Progenitor cell of endocrine pancreas (in vitro differentiated cells): Measurements from ENCODE around the gene UBL4A. TPM values are rescaled to one million over a fixed set of nuclear protein-coding genes. Genes with fewer than 3 reads are reported as not detected.

Experiments used
- DNase-seq: peaks from one replicate; pipeline ENCODE4 v3.0.0; 2021; ENCODE audit warnings: low spot score; ENCODE audit not compliant: unreplicated experiment
- H3K27ac Mint-ChIP-seq: 2 replicates; pipeline ENCODE4 v1.8.0; 2021; ENCODE audit warnings: mild to moderate bottlenecking, moderate library complexity, mixed read lengths
- H3K27me3 Mint-ChIP-seq: 2 replicates; pipeline ENCODE4 v1.8.0; 2021; ENCODE audit warnings: mixed read lengths
- H3K36me3 Mint-ChIP-seq: 2 replicates; pipeline ENCODE4 v1.8.0; 2022; ENCODE audit warnings: mixed read lengths; ENCODE audit not compliant: insufficient read depth
- H3K4me1 Mint-ChIP-seq: 2 replicates; pipeline ENCODE4 v1.8.0; 2021; ENCODE audit warnings: low read depth, mixed read lengths
- H3K4me3 Mint-ChIP-seq: 2 replicates; pipeline ENCODE4 v1.8.0; 2021; ENCODE audit warnings: low read depth, mild to moderate bottlenecking, moderate library complexity, mixed read lengths
- H3K9me3 Mint-ChIP-seq: 2 replicates; pipeline ENCODE4 v1.8.0; 2021; ENCODE audit warnings: low read depth, mixed read lengths
- total RNA-seq: library from RNA; stranded (reverse); gene quantifications from 2 replicates; pipeline ENCODE4 v1.2.1, GENCODE V29; 2021
- TF ChIP-seq, protein P1 (sequence below): fragments of 200-600 bp; sonication (generic); IDR thresholded peaks from one replicate; pipeline ENCODE4 v1.5.0; 2021; ENCODE audit warnings: antibody characterized with exemption, mild to moderate bottlenecking; ENCODE audit not compliant: unreplicated experiment

UBL4A gene
- total RNA-seq, 1 donor from 2014 or later: 20.0 TPM

- DNase-seq: no peak
- no peaks in the 10 kb centered on the region for H3K27me3 Mint-ChIP-seq
- no peak overlapping the region for H3K4me3 Mint-ChIP-seq
- no peak overlapping the region for H3K27ac Mint-ChIP-seq
- TF ChIP-seq, protein P1, sequence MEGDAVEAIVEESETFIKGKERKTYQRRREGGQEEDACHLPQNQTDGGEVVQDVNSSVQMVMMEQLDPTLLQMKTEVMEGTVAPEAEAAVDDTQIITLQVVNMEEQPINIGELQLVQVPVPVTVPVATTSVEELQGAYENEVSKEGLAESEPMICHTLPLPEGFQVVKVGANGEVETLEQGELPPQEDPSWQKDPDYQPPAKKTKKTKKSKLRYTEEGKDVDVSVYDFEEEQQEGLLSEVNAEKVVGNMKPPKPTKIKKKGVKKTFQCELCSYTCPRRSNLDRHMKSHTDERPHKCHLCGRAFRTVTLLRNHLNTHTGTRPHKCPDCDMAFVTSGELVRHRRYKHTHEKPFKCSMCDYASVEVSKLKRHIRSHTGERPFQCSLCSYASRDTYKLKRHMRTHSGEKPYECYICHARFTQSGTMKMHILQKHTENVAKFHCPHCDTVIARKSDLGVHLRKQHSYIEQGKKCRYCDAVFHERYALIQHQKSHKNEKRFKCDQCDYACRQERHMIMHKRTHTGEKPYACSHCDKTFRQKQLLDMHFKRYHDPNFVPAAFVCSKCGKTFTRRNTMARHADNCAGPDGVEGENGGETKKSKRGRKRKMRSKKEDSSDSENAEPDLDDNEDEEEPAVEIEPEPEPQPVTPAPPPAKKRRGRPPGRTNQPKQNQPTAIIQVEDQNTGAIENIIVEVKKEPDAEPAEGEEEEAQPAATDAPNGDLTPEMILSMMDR: no peak
- H3K36me3 Mint-ChIP-seq: peaks cover 6% of the 10 kb centered on the region
- H3K4me1 Mint-ChIP-seq: no peaks in the 10 kb centered on the region
- no peaks in the 10 kb centered on the region for H3K9me3 Mint-ChIP-seq
Observed at GRCh38 chrX:154472685-154473632, 13.5 kb downstream of the UBL4A start.

DNA sequence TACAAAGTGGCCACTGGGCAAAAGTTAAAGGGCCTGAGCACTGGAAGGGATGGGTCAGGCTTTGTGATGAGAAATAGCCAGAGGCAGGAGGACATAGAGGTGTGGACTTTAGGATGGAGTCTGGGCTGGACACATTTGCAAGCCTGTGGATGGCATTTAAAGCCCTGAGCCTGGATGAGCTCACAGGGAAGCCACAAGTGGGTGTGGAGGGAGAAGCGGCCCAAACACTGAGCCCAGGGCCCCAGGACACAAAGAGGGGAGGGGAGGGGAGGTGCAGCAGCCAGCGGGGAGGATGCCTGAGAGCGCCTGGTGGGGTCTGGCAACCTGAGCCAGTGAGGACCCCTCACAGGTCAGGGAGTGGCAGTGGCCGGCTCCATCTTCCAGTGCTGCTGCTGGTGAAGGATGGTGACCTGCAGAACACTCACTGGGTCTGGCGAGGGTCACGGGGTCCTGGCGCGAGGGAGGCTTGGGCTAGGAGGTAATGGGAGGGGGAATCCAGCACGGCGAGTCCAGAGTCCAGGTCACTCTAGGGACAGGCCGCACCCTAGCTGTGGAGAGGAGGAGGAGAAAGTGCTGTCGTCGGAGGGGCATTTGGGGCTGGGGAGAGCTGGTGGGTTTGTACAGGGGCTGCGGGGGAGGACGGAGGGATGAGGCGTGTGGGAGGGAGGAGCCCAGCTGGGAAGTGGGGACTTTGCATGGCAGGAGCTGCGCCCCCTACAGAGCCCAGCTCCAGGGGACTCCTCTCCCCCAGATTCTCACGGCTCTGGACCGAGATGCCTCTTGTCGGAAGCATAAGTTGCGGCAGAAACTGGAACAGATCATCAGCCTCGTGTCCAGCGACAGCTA is 14.4 kb downstream of the UBL4A start:
- no peaks in the 10 kb centered on the region for H3K4me1 Mint-ChIP-seq
- H3K9me3 Mint-ChIP-seq: no peaks in the 10 kb centered on the region
- TF ChIP-seq, protein P1: no peak
- H3K36me3 Mint-ChIP-seq: peaks cover 6% of the 10 kb centered on the region
- H3K27me3 Mint-ChIP-seq: no peaks in the 10 kb centered on the region
- H3K4me3 Mint-ChIP-seq: no peak overlapping the region
- no peak for DNase-seq
- no peak overlapping the region for H3K27ac Mint-ChIP-seq

- Mint-ChIP-seq H3K9me3 (no peaks in the 10 kb centered on the region), H3K4me1 (no peaks in the 10 kb centered on the region), H3K27ac (no peak overlapping the region), H3K27me3 (no peaks in the 10 kb centered on the region), H3K36me3 (peaks cover 6% of the 10 kb centered on the region), H3K4me3 (no peak overlapping the region)
- DNase-seq: no peak
- TF ChIP-seq, protein P1: no peak
Observed at GRCh38 chrX:154470914-154471568, 15.4 kb downstream of the UBL4A start.

- no peak overlapping the region for H3K27ac Mint-ChIP-seq
- no peak for DNase-seq
- H3K36me3 Mint-ChIP-seq: peaks cover 4% of the 10 kb centered on the region
- no peaks in the 10 kb centered on the region for H3K4me1 Mint-ChIP-seq
- no peak overlapping the region for H3K4me3 Mint-ChIP-seq
- TF ChIP-seq, protein P1: no peak
- H3K27me3 Mint-ChIP-seq: no peaks in the 10 kb centered on the region
- H3K9me3 Mint-ChIP-seq: no peaks in the 10 kb centered on the region
Observed at GRCh38 chrX:154470434-154470833, 16.0 kb downstream of the UBL4A start.

GRCh38 chrX:154469880-154470279 is 16.5 kb downstream of the UBL4A start:
- DNase-seq: no peak
- H3K4me1 Mint-ChIP-seq: no peaks in the 10 kb centered on the region

More at GRCh38 chrX:154469880-154470279, 16.5 kb downstream of the UBL4A start:
- no peaks in the 10 kb centered on the region for H3K27me3 Mint-ChIP-seq
- no peak overlapping the region for H3K4me3 Mint-ChIP-seq
- peaks cover 4% of the 10 kb centered on the region for H3K36me3 Mint-ChIP-seq
- TF ChIP-seq, protein P1: no peak
- no peak overlapping the region for H3K27ac Mint-ChIP-seq
- H3K9me3 Mint-ChIP-seq: no peaks in the 10 kb centered on the region
